RWPE1 (cell line): ENCODE results near the gene REEP1.

Experiments used
- CTCF ChIA-PET: fragments of 350-600 bp; sonication (Branson Sonifier 250); formaldehyde crosslinking; extraction: SDS; loops from one replicate; lab custom pipeline; 2021; lab: Yijun Ruan, JAX
- POLR2A ChIA-PET: fragments of 400-600 bp; formaldehyde crosslinking; extraction: SDS; loops from one replicate; lab custom pipeline; 2020; ENCODE audit warnings: antibody characterized with exemption; ENCODE audit not compliant: low non-redundant PET; lab: Yijun Ruan, JAX
- DNase-seq: peaks from one replicate; pipeline ENCODE4 v3.0.0; 2012; ENCODE audit warnings: low spot score
- H3K27ac ChIP-seq: fragments of 450-650 bp; 2 replicates; pipeline ENCODE4 v1.5.1; 2017
- CTCF ChIP-seq: fragments of 450-650 bp; conservative IDR thresholded peaks from 2 replicates; pipeline ENCODE4 v1.5.1; 2017; ENCODE audit warnings: low read depth, mild to moderate bottlenecking

Gene REEP1

GRCh38 chr2:86300496-86300895 lies 36.9 kb downstream of the REEP1 start:
- H3K27ac ChIP-seq, result no peak overlapping the region
- ChIA-PET POLR2A (no interaction called here), CTCF (no interaction called here)
- no peak for TF ChIP-seq CTCF
- DNase-seq, result no peak

GRCh38 chr2:86298411-86299390 lies 38.7 kb downstream of the REEP1 start:
- ChIA-PET CTCF (interaction anchor here (0.7 to 1.1 kb wide), 2 partner anchors 155 to 173 kb away, joined by 3 read pairs; no protein-coding TSS in a partner anchor), POLR2A (no interaction called here)
- TF ChIP-seq CTCF, result no peak
- DNase-seq, result peak; percentile 13
- H3K27ac ChIP-seq, result no peak overlapping the region

- DNase-seq, result no peak
- ChIA-PET CTCF (interaction anchor here (0.6 to 1.1 kb wide), 3 partner anchors 24 to 174 kb away, joined by 3 to 4 read pairs (median 3); no protein-coding TSS in a partner anchor), POLR2A (no interaction called here)
- TF ChIP-seq CTCF, result no peak
- H3K27ac ChIP-seq, result no peak overlapping the region
These were observed 39.9 kb downstream of the REEP1 start for GRCh38 chr2:86297382-86298147.

GRCh38 chr2:86296947-86297346 lies 40.5 kb downstream of the REEP1 start:
- ChIA-PET CTCF (interaction anchor here (0.7 kb wide), 1 partner anchor 72 kb away, joined by 3 read pairs; no protein-coding TSS in a partner anchor), POLR2A (no interaction called here)
- no peak for TF ChIP-seq CTCF
- H3K27ac ChIP-seq, result no peak overlapping the region
- DNase-seq, result no peak

GRCh38 chr2:86295066-86295465 lies 42.4 kb downstream of the REEP1 start:
- ChIA-PET CTCF (no interaction called here), POLR2A (no interaction called here)
- H3K27ac ChIP-seq, result no peak overlapping the region
- no peak for TF ChIP-seq CTCF
- no peak for DNase-seq

GRCh38 chr2:86293612-86294011 lies 43.8 kb downstream of the REEP1 start:
- no peak for DNase-seq
- ChIA-PET CTCF (no interaction called here), POLR2A (no interaction called here)
- H3K27ac ChIP-seq, result no peak overlapping the region
- TF ChIP-seq CTCF, result no peak
